HepG2 (cell line): ENCODE results near the gene GOLGB1. TPM values are rescaled to one million over a fixed set of nuclear protein-coding genes. Genes with fewer than 3 reads are reported as not detected.

Experiments used
- ATAC-seq: fragments of 200-7000 bp; cut with Tn5 transposase; 3 replicates; pipeline ENCODE4 v1.9.1; 2020; ENCODE audit warnings: mild to moderate bottlenecking, moderate library complexity
- BruUV-seq: library from RNA; stranded (reverse); fragments of 400-500 nt; replicated peaks from 2 replicates; lab custom pipeline; 2021; lab: Mats Ljungman, UMichigan
- CTCF ChIA-PET: fragments of 300-600 bp; formaldehyde crosslinking; extraction: SDS; loops from one replicate; lab custom pipeline; 2021; ENCODE audit warnings: low total read pairs, inconsistent platforms, low intra/inter-chr PET ratio; lab: Yijun Ruan, JAX
- POLR2A ChIA-PET: fragments of 350-600 bp; sonication (Branson Sonifier 250); formaldehyde crosslinking; loops from one replicate; lab custom pipeline; 2020; ENCODE audit warnings: antibody characterized with exemption, inconsistent platforms; lab: Yijun Ruan, JAX
- DNase-seq: peaks from one replicate; pipeline ENCODE4 v3.0.0-alpha.2; 2015; ENCODE audit warnings: low spot score
- FAIRE-seq: peaks from 3 replicates; lab custom pipeline; 2011; peaks lifted over from hg19 to GRCh38; lab: Jason Lieb, UNC
- H2AFZ ChIP-seq: one replicate; pipeline ENCODE4 v1.6.1; 2011; ENCODE audit warnings: low read length, inconsistent platforms
- H3K27ac ChIP-seq: fragments of 300-600 bp; 3 replicates; pipeline ENCODE4 v1.8.0; 2011; ENCODE audit warnings: mixed run types, mild to moderate bottlenecking, mixed read lengths, low read length, inconsistent platforms; ENCODE audit not compliant: insufficient read depth; ENCODE audit errors: extremely low read length
- H3K27me3 ChIP-seq, 2 experiments: fragments of 200-600 bp in 1 of 2; 2 replicates in 1 of 2; 3 replicates in 1 of 2; pipeline versions ENCODE4 v1.6.0 to v1.8.0; 2011; ENCODE audit warnings: low read length in 2 of 2, mild to moderate bottlenecking in 2 of 2, moderate library complexity in 2 of 2, inconsistent platforms in 1 of 2; ENCODE audit not compliant: insufficient read depth in 2 of 2, control insufficient read depth in 1 of 2
- H3K36me3 ChIP-seq, 2 experiments: fragments of 200-600 bp in 1 of 2; replicated peaks in 1 of 2; 2 replicates in 1 of 2; 3 replicates in 1 of 2; pipeline versions ENCODE4 v1.5.1 to v1.8.0; 2011; ENCODE audit warnings: low read length in 2 of 2, inconsistent platforms in 1 of 2; ENCODE audit not compliant: insufficient read depth in 2 of 2, control insufficient read depth in 1 of 2
- H3K4me1 ChIP-seq: 2 replicates; pipeline ENCODE4 v1.5.1; 2012; ENCODE audit warnings: low read length, inconsistent platforms; ENCODE audit not compliant: insufficient read depth
- H3K4me2 ChIP-seq: 2 replicates; pipeline ENCODE4 v1.6.0; 2011; ENCODE audit warnings: low read depth, low read length, inconsistent platforms
- H3K4me3 ChIP-seq, 3 experiments: fragments of 200-600 bp in 1 of 3; sonication (generic), shearing (Covaris generic) in 1 of 3; replicated peaks in 1 of 3; 2 replicates each; pipeline ENCODE4 v1.5.1; 2011 to 2016; ENCODE audit warnings: low read length in 3 of 3, inconsistent platforms in 2 of 3, low read depth in 2 of 3, mild to moderate bottlenecking in 2 of 3, control low read depth in 1 of 3, mixed read lengths in 1 of 3; ENCODE audit not compliant: insufficient read depth in 1 of 3
- H3K79me2 ChIP-seq: one replicate; pipeline ENCODE4 v1.6.1; 2011; ENCODE audit warnings: low read length, inconsistent platforms; ENCODE audit not compliant: insufficient read depth
- H3K9ac ChIP-seq: 2 replicates; pipeline ENCODE4 v1.6.0; 2011; ENCODE audit warnings: mild to moderate bottlenecking, low read depth, low read length, inconsistent platforms; ENCODE audit not compliant: insufficient read depth
- H3K9me3 ChIP-seq: 2 replicates; pipeline ENCODE4 v1.5.1; 2012; ENCODE audit warnings: mild to moderate bottlenecking, low read length
- H4K20me1 ChIP-seq: 2 replicates; pipeline ENCODE4 v1.6.0; 2011; ENCODE audit warnings: inconsistent platforms, mild to moderate bottlenecking, low read length, moderate library complexity; ENCODE audit not compliant: insufficient read depth
- CREB1 ChIP-seq, 2 experiments: fragments of 450-650 bp in 1 of 2; IDR thresholded peaks; 2 replicates each; pipeline ENCODE4 v1.6.1; 2016 to 2017; ENCODE audit warnings: control low read depth in 1 of 2, mild to moderate bottlenecking in 1 of 2, missing compliant biosample characterization in 1 of 2, missing genetic modification characterization in 1 of 2
- ELF3 ChIP-seq: IDR thresholded peaks from 2 replicates; pipeline ENCODE4 v1.6.1; 2016; ENCODE audit warnings: missing genetic modification reagents, missing compliant biosample characterization
- HNF4G ChIP-seq, 2 experiments: sonication (generic) in 1 of 2; formaldehyde crosslinking in 1 of 2; IDR thresholded peaks; 2 replicates each; pipeline versions ENCODE4 v1.4.0 to v1.6.1; 2011 to 2020; ENCODE audit warnings: borderline replicate concordance in 2 of 2, low read depth in 2 of 2, mild to moderate bottlenecking in 2 of 2, low read length in 1 of 2, missing genetic modification reagents in 1 of 2, moderate library complexity in 1 of 2
- ISX ChIP-seq: sonication (generic); formaldehyde crosslinking; conservative IDR thresholded peaks from 2 replicates; pipeline ENCODE4 v1.5.0; 2020; ENCODE audit warnings: missing genetic modification reagents
- KDM5A ChIP-seq: fragments of 200-600 bp; sonication (generic); IDR thresholded peaks from 2 replicates; pipeline ENCODE4 v1.7.0; 2018; ENCODE audit warnings: antibody characterized with exemption, mild to moderate bottlenecking, low read length, borderline replicate concordance
- MIER3 ChIP-seq: IDR thresholded peaks from 2 replicates; pipeline ENCODE4 v1.6.1; 2016; ENCODE audit warnings: missing compliant biosample characterization, borderline replicate concordance
- MZF1 ChIP-seq: sonication (generic); formaldehyde crosslinking; IDR thresholded peaks from 2 replicates; pipeline ENCODE4 v1.8.1; 2023; ENCODE audit warnings: mild to moderate bottlenecking, missing genetic modification reagents, borderline replicate concordance
- NR2C2 ChIP-seq: sonication (generic); formaldehyde crosslinking; IDR thresholded peaks from 2 replicates; pipeline ENCODE4 v1.4.0; 2020; ENCODE audit warnings: missing genetic modification reagents, mild to moderate bottlenecking, moderate library complexity, borderline replicate concordance
- PHF21A ChIP-seq: sonication (generic); formaldehyde crosslinking; IDR thresholded peaks from 2 replicates; pipeline ENCODE4 v1.5.0; 2020; ENCODE audit warnings: mild to moderate bottlenecking, missing genetic modification reagents
- SAFB2 ChIP-seq: sonication (generic); formaldehyde crosslinking; IDR thresholded peaks from 2 replicates; pipeline ENCODE4 v1.5.1; 2020; ENCODE audit warnings: missing genetic modification reagents, low read depth, mild to moderate bottlenecking, borderline replicate concordance
- SAP130 ChIP-seq: IDR thresholded peaks from 2 replicates; pipeline ENCODE4 v1.6.1; 2016; ENCODE audit warnings: low read depth
- SMC3 ChIP-seq: IDR thresholded peaks from 2 replicates; pipeline ENCODE4 v1.6.1; 2011; ENCODE audit warnings: low read length, improper control_type of control experiment
- SNAI1 ChIP-seq: sonication (generic); formaldehyde crosslinking; IDR thresholded peaks from 2 replicates; pipeline ENCODE4 v1.5.0; 2020; ENCODE audit warnings: mild to moderate bottlenecking, missing genetic modification reagents, borderline replicate concordance
- SOX13 ChIP-seq, 3 experiments: fragments of 450-650 bp in 1 of 3; sonication (generic) in 1 of 3; formaldehyde crosslinking in 1 of 3; IDR thresholded peaks in 2 of 3; conservative IDR thresholded peaks in 1 of 3; 2 replicates each; pipeline versions ENCODE4 v1.5.0 to v1.6.1; 2016 to 2020; ENCODE audit warnings: antibody characterized with exemption in 1 of 3, mild to moderate bottlenecking in 1 of 3, missing compliant biosample characterization in 1 of 3, missing genetic modification reagents in 1 of 3, moderate library complexity in 1 of 3
- SOX5 ChIP-seq: IDR thresholded peaks from 2 replicates; pipeline ENCODE4 v1.6.1; 2016; ENCODE audit warnings: borderline replicate concordance
- TAF1 ChIP-seq: sonication (generic); formaldehyde crosslinking; IDR thresholded peaks from 2 replicates; pipeline ENCODE4 v1.4.0; 2020; ENCODE audit warnings: missing genetic modification reagents
- TBX3 ChIP-seq: fragments of 450-650 bp; IDR thresholded peaks from 2 replicates; pipeline ENCODE4 v1.6.1; 2017; ENCODE audit warnings: antibody characterized with exemption, mild to moderate bottlenecking, inconsistent platforms, borderline replicate concordance
- ZNF343 ChIP-seq: sonication (generic); formaldehyde crosslinking; IDR thresholded peaks from 2 replicates; pipeline ENCODE4 v1.4.0; 2020; ENCODE audit warnings: mild to moderate bottlenecking, missing genetic modification reagents
- ZNF710 ChIP-seq: sonication (generic); formaldehyde crosslinking; IDR thresholded peaks from 2 replicates; pipeline ENCODE4 v1.5.0; 2020; ENCODE audit warnings: mild to moderate bottlenecking, missing genetic modification reagents, borderline replicate concordance
- ZSCAN31 ChIP-seq: sonication (generic); formaldehyde crosslinking; IDR thresholded peaks from 2 replicates; pipeline ENCODE4 v1.5.0; 2020; ENCODE audit warnings: low read depth, mild to moderate bottlenecking, missing genetic modification reagents
- WGBS: methylation state at CpG from one replicate; pipeline ENCODE4 v1.1.6; 2017; ENCODE audit warnings: low lambda C conversion rate; 5-methylcytosine and 5-hydroxymethylcytosine counted together
- in situ Hi-C: cut with HindIII; loops from 2 replicates; pipeline ENCODE4 v1.10.0; 2017; ENCODE audit warnings: low pct_unique_long_range_greater_than_20kb; ENCODE audit not compliant: extremely low pct_ligation_motif_present
- intact Hi-C: fragments of 100-400 bp; cut with micrococcal nuclease; formaldehyde crosslinking; loops from one replicate; pipeline ENCODE4 v1.10.0; 2022; ENCODE audit not compliant: unreplicated experiment
- polyA plus RNA-seq, 8 experiments: library from polyadenylated mRNA; depleted of rRNA in 3 of 8; stranded (reverse) in 7 of 8; unstranded in 1 of 8; fragments of >200 nt; fragmentation: Illumina TruSeq in 4 of 8; extraction: Trizol in 4 of 8; gene quantifications; 2 replicates each; pipeline versions ENCODE4 v1.2.1 to v1.2.3, GENCODE V29; 2011 to 2016; ENCODE audit warnings: low read depth in 4 of 8, missing spikeins in 1 of 8, mixed read lengths in 1 of 8; ENCODE audit not compliant: insufficient read depth in 1 of 8
- total RNA-seq, 5 experiments: library from RNA; depleted of rRNA; stranded (reverse); fragments of >200 nt; fragmentation: Illumina TruSeq; extraction: Trizol; gene quantifications; 2 replicates each; pipeline ENCODE4 v1.2.3, GENCODE V29; 2016; ENCODE audit warnings: low read depth in 1 of 5

Gene GOLGB1
- total and polyA plus RNA-seq, 2 of the 13 experiments (the other 11 are each of a cell fraction or from before 2014, with no cell fraction given) = 13.1 to 39.5 TPM

GRCh38 chr3:121750087-121750415, 510 bp upstream of the GOLGB1 start (continued):
- no peak for TF ChIP-seq ZNF710 (CRISPR knock-in tag)
- TF ChIP-seq TAF1 (CRISPR knock-in tag) = peak; percentile 49
- TF ChIP-seq ZNF343 (CRISPR knock-in tag) = no peak
- peak; percentile 70; the same call in 1 of the 2 replicates for TF ChIP-seq KDM5A
- no peak for TF ChIP-seq TBX3
- TF ChIP-seq NR2C2 (CRISPR knock-in tag) = peak; percentile 17
- TF ChIP-seq SOX5 (CRISPR knock-in tag) = 0 out of 2 replicates have a peak, but pooled peaks have one; percentile 4

- FAIRE-seq (no peak), ATAC-seq (peak; percentile 82), DNase-seq (peak; percentile 74)
- no peak overlapping the region for H2AFZ ChIP-seq
- in situ Hi-C loops = no loop called here
- H3K4me2 ChIP-seq = peak overlapping the region; percentile 73
- no peaks in the 10 kb centered on the region; a peak in 1 of 5 replicates for H3K27me3 ChIP-seq
- H3K79me2 ChIP-seq = peaks cover 52% of the 10 kb centered on the region
- peak overlapping the region; percentile 98 for H3K27ac ChIP-seq
- peak overlapping the region; percentile 90 to 97 (median 90) for H3K4me3 ChIP-seq
- ChIA-PET CTCF (no interaction called here), POLR2A (interaction anchor here (0.9 to 1.0 kb wide), 2 partner anchors 24 to 86 kb away, joined by 3 to 4 read pairs; partner anchors contain the start of genes EAF2 and IQCB1)
- 0 out of 5 replicates have a peak, but pooled peaks cover 0 to 2% of the 10 kb centered on the region in 2 experiments for H3K36me3 ChIP-seq
- H3K9me3 ChIP-seq = no peaks in the 10 kb centered on the region
- no TSS peak for BruUV-seq
- peak overlapping the region; percentile 99 for H3K9ac ChIP-seq
- H4K20me1 ChIP-seq = peaks cover 28% of the 10 kb centered on the region
- WGBS = under 1% methylated on average over 17 of the region's 17 CpGs
- intact Hi-C loops = loop anchor here (2.0 to 10.0 kb wide), 2 partner anchors 86 to 204 kb away; partner anchors contain the start of genes EAF2, IQCB1 and POLQ
- peaks cover 15% of the 10 kb centered on the region for H3K4me1 ChIP-seq
- TF ChIP-seq ZSCAN31 (peak; percentile 77; the same call in 1 of the 2 replicates), SAFB2 (peak; percentile 48; the same call in 1 of the 2 replicates), ISX (CRISPR knock-in tag) (no peak), ELF3 (CRISPR knock-in tag) (0 out of 2 replicates have a peak, but pooled peaks have one; percentile 19), CREB1 (IDR thresholded peaks at IDR 0.05) (peak; percentile 48; the same call in 1 of the 2 replicates), CREB1 (CRISPR knock-in tag; IDR thresholded peaks at IDR 0.05) (peak; percentile 66; the same call in 1 of the 2 replicates), MZF1 (CRISPR knock-in tag) (no peak), SAP130 (CRISPR knock-in tag) (0 out of 2 replicates have a peak, but pooled peaks have one; percentile 11), SOX13 (IDR thresholded peaks at IDR 0.05) (no peak), SOX13 (CRISPR knock-in tag; conservative IDR thresholded peaks at IDR 0.05 in 1 of 2, IDR thresholded peaks at IDR 0.05 in 1 of 2) (0 out of 4 replicates have a peak, but pooled peaks of 1 of the 2 experiments have one; percentile 4), SMC3 (no peak), HNF4G (IDR thresholded peaks at IDR 0.05; ENCODE audit: borderline replicate concordance, low read depth, low read length) (0 out of 2 replicates have a peak, but pooled peaks have one; percentile 26), HNF4G (CRISPR knock-in tag; IDR thresholded peaks at IDR 0.05; ENCODE audit: borderline replicate concordance, low read depth) (no peak), PHF21A (CRISPR knock-in tag) (0 out of 2 replicates have a peak, but pooled peaks have one; percentile 59), MIER3 (CRISPR knock-in tag) (0 out of 2 replicates have a peak, but pooled peaks have one; percentile 13), SNAI1 (CRISPR knock-in tag) (0 out of 2 replicates have a peak, but pooled peaks have one; percentile 42)
Observed at GRCh38 chr3:121748680-121749275, 763 bp downstream of the GOLGB1 start.
